Gastrocnemius medialis (tissue), 4 donors: ENCODE data around the gene GCN1.

Experiments
- CTCF ChIP-seq, 5 experiments: fragments of 450-650 bp in 3 of 5; fragments of 200-600 bp in 2 of 5; sonication (generic) in 2 of 5; IDR thresholded peaks in 4 of 5; conservative IDR thresholded peaks in 1 of 5; 1 replicate in 4 of 5; 2 replicates in 1 of 5; pipeline ENCODE4 v1.5.1; 2016 to 2019; ENCODE audit warnings: antibody characterized with exemption in 5 of 5, mild to moderate bottlenecking in 3 of 5, moderate library complexity in 3 of 5
- POLR2A ChIP-seq, 2 donors: fragments of 450-650 bp; IDR thresholded peaks; one replicate each; pipeline ENCODE4 v1.6.1; 2017; ENCODE audit warnings: antibody characterized with exemption in 2 of 2, mild to moderate bottlenecking in 2 of 2, moderate library complexity in 2 of 2

- TF ChIP-seq CTCF (IDR thresholded peaks at IDR 0.05 in 4 of 5, conservative IDR thresholded peaks at IDR 0.05 in 1 of 5) = no peak
- no peak for TF ChIP-seq POLR2A (IDR thresholded peaks at IDR 0.05)
Observed at GRCh38 chr12:120211243-120211903, 16.9 kb upstream of the GCN1 start.
